OCI-LY7 (cell line): ENCODE measurements around the gene ZFR2.

Experiments
- CTCF ChIP-seq: fragments of 200-600 bp; sonication (generic); conservative IDR thresholded peaks from 2 replicates; pipeline ENCODE4 v1.5.1; 2014; ENCODE audit warnings: mild to moderate bottlenecking, antibody characterized with exemption, low read length, moderate library complexity, mixed read lengths
- EZH2phosphoT487 ChIP-seq: fragments of 200-600 bp; sonication (generic); IDR thresholded peaks from 2 replicates; pipeline ENCODE4 v1.6.1; 2018; ENCODE audit warnings: low read depth, borderline replicate concordance, mild to moderate bottlenecking, mixed run types, antibody characterized with exemption, low read length, moderate library complexity, mixed read lengths

DNA sequence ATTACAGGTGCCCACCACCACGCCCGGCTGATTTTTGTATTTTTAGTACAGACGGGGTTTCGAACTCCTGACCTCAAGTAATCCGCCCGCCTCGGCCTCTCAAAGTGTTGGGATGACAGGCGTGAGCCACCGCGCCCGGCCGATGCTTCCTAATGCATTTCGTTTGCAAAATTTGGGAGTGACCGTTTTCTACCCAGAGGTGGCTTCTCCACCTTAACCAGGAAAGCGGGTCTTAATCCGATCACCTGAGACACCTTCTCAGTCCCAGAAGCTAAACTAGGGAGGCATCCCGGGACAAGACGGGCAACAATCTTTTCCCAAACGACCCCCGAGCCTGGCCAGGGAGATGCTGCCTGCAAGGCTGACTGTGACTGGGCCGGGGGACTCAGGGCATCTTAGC is 67.8 kb downstream of the ZFR2 start:
- TF ChIP-seq CTCF, result no peak
- TF ChIP-seq EZH2phosphoT487, result no peak
